Fibroblast of skin of back (primary cell): ENCODE measurements around the gene EIF3F. TPM values are rescaled to one million over a fixed set of nuclear protein-coding genes. Genes with fewer than 3 reads are reported as not detected.
"Not testable (repeated sequence)": the region's sequence is repeated elsewhere in the genome, so short reads cannot be mapped to it uniquely, and the experiment has no call there.

Source experiments
- DNase-seq: peaks from one replicate; pipeline ENCODE4 v3.0.0-alpha.2; 2013
- polyA plus RNA-seq, 2 experiments: library from polyadenylated mRNA; unstranded; fragments of 120-200 nt; gene quantifications; one replicate each; pipeline ENCODE4 v1.2.1, GENCODE V29; 2013; ENCODE audit not compliant: insufficient read length in 2 of 2

Gene EIF3F, protein sequence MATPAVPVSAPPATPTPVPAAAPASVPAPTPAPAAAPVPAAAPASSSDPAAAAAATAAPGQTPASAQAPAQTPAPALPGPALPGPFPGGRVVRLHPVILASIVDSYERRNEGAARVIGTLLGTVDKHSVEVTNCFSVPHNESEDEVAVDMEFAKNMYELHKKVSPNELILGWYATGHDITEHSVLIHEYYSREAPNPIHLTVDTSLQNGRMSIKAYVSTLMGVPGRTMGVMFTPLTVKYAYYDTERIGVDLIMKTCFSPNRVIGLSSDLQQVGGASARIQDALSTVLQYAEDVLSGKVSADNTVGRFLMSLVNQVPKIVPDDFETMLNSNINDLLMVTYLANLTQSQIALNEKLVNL
- 247 TPM for polyA plus RNA-seq (2013, experiment 1 of 2; ENCODE audit: insufficient read length)
- 331 TPM for polyA plus RNA-seq (2013, experiment 2 of 2; ENCODE audit: insufficient read length)

DNA sequence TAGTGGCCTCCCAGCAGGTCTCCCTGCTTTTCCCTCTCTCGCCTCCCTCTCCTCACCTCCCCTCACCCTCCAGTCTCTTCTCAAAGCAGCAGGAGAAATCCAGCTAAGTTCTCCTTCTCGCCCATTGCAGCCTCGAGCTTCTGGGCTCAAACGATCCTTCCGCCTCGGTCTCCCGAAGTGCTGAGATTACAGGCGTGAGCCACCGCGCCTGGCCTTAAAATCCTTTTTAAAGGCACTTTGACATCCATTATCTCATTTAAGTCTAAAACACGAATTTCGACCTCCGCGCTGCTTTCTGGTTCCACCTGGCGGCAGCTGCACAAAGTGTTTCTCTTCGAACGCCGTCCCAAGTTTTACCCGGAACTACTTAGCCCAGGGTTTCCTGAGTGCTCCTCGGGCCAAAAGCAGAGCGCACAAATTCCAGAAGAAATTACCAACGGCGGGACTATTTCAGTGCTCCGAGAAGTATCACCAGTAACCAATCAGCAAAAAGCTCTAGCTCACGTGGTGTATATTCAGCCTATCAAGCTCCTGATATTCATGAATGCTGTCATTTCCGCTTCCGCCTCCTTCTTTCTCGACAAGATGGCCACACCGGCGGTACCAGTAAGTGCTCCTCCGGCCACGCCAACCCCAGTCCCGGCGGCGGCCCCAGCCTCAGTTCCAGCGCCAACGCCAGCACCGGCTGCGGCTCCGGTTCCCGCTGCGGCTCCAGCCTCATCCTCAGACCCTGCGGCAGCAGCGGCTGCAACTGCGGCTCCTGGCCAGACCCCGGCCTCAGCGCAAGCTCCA lies at the start of gene EIF3F:
Gene EIF3F, plus strand, starts transcription at position 570 of the 792 bp plus-strand sequence. Its CDS starts 16 bp downstream, at position 586.
- peak; percentile 100 for DNase-seq

DNA sequence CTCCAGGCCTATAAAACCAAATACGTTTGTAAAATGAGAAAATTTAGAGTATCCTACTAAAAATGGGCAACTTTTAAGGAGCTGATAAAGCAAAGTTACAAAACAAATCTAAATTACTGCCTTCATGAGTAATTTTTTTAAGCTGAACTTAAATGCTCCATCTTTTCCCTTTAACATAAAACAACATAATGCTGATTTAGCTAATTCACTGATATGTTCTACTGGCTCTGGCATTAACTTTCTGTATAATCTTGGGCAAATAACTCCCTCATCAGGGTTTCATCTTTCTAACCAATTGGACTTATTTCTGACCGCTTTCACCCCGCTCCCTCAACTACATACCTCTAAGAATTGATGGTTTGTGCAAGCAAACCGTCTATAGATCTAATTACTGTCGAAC lies 46.0 kb upstream of the EIF3F start:
- DNase-seq = no peak

DNA sequence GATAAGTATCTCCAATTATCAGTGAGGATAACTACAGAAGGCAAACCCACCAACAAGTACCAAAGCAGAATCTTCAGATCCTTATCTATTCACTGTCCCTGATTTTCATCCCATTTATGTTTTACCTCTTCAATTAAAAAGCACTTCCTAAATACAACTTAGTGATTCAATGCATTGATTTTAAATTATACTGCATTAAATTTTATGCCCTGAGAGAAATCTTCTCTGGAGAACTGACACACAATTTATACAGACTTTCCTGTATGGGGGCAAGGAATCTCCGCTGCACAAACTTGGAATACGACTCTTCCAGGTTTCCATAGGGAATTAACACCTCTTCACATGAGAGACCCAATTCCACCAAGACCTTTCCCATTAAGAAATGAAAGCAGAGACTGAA lies 45.5 kb upstream of the EIF3F start, which contains the start of gene OR10A3:
Gene OR10A3, minus strand, starts transcription at position 101 of the 400 bp plus-strand sequence. CDS start 2,188 bp downstream, outside the sequence.
- DNase-seq = no peak

DNA sequence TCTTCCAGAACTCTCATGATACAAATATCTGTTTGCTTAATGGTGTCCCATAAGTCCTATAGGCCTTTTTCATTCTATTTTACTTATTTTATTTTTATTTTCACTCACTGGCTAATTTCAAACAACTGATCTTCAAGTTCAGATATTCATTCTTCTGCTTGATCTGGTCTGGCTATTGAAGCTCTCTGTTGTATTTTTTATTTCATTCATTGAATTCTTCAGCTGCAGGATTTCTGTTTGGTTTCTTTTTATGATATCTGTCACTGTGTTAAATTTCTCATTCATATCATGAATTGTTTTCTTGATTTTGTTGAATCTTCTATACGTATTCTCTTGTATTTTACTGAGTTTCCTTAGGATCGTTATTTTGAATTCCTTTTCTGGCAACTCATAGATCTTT lies 43.0 kb upstream of the EIF3F start:
- no peak for DNase-seq

DNA sequence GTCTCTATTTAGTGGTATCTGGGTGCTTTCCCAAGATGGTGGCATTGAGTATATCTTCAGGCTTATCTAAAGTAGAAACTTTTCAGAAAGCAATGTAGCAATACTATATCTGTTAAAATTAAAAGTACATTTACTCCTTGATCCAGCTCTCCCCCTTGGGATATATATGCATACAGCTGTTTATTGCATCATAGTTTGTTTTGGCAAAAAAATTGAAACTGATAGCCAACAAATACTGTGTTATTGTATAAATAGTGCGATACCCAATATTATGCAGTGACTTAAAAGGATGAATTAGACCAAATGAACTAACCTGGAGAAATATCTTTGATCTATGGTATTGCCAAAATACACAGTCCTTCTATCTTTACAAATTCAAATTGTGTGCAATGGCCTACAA lies 37.2 kb upstream of the EIF3F start:
- DNase-seq = no peak

DNA sequence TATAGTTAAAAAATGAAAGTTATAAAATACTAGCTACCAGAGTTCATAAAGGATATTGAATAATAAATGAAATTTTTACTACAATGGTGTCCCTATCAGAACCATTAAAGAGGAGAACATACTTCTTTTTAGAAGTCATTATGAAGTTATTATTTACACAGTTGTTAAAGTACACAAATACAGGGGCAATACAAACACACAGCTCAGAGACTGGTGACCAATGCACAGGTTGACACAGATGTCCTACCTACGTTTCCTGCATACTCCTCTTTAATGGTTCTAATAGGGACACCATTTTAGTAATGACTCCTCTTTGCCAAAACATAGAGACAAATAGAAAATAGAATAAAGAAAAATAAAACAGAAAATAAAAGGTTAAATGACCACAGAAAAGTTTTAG lies 31.9 kb upstream of the EIF3F start:
- no peak for DNase-seq

DNA sequence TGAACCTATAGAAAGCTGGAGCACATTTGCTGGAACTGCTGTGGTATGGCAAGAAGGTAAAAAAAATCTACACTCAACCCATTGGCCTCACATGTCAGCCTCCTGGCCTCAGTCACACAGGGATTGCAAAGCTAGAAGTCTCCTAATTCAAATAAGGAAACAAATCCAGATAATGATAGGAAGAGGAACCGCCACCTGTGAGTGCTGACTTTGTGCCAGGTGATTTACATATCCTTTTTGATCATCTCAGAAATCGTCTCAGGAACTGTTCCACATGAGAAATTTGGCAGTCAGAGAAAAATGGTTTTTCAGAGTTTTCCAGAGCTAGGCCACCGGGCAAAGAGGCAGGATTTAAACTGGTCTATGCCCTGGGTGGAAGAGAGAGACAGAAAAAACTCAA lies 22.9 kb upstream of the EIF3F start:
- DNase-seq = no peak

DNA sequence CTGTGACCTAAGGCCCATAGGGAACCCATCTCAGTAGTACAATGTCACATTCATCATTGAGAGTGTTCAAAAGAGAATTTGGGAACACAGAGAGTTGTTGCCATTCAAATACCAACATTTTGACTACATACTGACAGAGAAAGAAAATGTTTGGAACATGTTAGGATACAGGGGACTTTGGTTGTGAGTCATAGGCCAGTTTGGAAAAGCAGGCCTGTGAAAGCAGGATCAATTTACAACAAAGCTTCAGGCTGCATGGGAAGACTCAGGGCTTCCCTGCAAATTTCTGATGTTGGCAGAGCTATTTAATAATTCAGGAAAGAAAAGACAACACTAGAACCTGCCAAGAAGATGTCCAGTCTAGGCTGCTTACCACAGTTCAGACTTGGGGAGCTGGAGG lies 22.3 kb upstream of the EIF3F start:
- DNase-seq = peak; percentile 83

DNA sequence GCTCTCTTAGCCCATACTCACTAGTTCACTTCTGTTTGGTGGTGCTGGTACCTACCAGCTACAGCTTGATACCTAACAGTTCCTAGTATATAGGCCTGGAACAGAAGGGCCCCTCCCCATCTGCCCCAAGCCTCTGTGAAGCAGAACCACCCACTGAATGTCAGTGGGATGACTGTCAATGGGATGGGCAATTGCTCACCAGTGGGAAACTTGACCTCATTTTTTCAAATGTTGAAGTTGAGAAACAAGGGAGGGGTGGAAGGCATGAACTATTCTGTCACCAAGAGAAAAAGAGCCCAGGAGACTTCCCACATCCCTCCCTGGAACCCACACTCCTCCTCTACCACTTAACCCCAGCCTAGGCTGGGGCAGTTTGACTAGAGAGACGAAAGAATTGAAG lies 21.8 kb upstream of the EIF3F start, which contains the start of gene NLRP10:
Gene NLRP10, minus strand, starts transcription at position 62 of the 400 bp plus-strand sequence. CDS start 1,952 bp downstream, outside the sequence.
- peak; percentile 91 for DNase-seq

DNA sequence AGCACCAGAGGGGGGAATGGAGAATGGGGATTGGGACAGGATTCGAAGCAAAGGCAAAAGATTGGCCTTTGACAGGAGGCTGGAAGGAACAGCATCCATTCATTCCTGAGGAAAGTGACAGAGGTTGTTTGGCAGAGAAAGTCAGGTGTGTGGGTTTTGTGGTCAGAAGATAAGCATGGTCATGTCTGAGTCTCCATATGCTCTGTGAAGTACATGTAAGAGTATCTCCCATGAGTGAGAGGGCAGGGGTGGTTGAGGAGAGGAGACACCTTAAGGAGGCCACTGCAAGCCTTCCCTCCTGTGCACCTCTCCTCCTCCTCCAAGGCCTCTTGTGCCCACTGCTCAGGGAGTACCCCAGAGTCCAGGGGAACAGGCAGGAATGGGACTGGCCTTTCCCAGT lies 20.0 kb upstream of the EIF3F start:
- no peak for DNase-seq

DNA sequence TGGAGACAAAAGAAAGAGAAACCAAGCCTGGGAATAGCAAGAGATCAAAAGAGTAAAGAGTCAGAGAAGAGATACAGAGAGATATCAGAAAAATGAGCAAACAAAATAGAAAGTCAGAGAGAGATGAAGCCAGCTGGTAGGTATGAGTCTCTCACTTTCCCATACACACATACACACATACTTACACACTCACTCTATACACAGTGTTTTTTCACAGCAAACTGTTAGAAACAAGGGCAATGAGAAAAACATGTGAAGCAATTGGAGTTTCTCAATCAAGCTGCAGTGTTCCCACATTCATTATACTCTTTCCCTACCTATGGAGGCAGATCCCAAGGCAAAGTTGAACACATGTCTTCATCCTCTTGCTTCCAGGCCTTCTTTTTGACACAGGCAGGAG lies 19.3 kb upstream of the EIF3F start:
- DNase-seq = peak; percentile 14

DNA sequence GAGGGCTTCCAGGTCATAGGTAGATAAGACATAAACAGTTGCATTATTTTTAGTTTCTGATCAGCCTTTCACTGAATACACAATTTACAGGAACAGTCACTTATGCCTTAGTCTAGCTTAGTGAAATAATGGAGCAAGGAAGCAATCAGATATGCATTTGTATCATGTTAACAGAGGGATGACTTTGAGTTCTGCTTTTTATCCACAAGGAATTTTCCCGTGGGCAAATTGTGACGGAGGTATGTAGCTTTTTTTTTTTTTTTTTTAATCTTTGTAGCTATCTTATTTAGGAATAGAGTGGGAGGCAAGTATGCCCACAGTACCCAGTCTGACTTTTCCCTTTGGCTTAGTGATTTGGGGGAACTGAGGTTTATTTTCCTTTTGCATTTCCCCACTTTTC lies 18.5 kb upstream of the EIF3F start:
- DNase-seq = peak; percentile 45

DNA sequence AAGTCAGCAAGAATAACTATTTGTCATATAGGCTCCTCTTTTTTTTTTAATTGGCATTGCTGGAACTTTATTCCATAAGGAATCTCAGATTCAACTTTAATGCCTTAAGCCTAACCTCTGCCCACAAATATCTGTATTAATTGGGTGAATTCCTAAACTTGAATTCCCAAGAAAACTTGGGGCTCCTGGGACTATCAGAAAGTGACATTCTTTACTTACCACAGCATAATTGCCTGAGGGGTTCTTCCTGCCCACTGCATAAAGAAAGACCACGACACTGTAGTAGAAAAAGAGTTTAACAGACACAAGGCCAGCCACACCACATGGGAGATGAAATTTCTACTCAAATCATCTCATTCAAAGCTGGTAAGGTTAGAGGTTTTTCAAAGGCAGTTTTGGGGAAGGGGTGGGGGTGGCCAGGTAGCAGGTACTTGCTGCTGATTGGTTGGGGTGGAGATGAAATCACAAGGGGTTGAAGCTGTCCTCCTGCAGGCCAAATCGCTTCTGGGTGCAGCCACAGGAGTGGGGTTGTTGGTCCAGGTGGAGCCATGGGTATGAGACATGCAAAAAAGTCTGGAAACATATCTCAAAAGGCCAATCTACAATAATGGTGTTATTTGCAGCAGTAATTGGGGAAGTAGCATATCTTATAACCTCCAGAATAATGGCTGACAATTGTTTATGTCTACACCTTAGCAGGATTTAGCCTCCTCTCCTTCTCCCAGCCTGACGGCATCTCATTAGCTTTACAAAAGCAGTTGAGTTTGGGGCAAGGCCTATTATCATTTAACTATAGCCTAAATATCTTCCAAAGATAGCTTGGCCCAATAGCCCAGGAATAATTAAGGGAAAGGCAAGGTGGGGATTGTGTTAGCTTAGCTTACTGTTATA lies 17.1 kb upstream of the EIF3F start:
- DNase-seq = peak; percentile 79

DNA sequence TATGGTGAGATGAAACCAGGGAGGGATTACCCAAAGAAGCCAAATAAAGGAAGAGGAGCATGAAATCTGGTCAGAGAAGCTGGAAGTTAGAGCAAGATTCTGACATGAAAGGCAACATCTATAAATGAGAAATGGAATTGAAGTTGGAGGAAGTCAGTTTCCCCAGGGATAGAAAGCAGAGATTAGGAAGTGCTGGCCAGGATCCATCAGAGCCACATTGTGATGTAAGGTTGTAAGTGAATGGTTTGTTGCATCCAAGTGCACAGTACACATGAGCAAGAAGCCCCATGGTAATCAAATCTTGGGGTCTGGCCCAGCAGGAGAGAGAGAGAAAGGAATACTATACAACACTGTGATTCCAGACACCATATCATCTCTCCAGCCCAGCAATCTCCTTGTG lies 15.3 kb upstream of the EIF3F start:
- no peak for DNase-seq

DNA sequence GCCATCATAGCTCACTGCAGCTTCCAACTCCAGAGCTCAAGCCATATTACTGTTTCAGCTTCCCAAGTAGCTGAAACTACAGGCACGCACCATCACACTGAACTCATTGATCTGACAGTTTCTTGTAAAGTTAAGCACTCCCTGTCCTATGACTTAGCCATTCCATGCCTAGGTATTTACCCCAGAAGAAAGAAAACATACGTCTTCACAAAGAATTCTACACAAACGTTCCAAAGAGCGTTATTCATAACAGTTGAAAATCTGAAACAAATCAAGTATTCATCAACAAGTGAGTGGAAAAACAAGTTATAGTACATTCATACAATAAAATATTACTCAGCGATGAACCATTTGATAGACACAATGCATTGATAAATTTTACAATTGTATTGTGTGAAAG lies 14.1 kb upstream of the EIF3F start:
- peak; percentile 72 for DNase-seq

DNA sequence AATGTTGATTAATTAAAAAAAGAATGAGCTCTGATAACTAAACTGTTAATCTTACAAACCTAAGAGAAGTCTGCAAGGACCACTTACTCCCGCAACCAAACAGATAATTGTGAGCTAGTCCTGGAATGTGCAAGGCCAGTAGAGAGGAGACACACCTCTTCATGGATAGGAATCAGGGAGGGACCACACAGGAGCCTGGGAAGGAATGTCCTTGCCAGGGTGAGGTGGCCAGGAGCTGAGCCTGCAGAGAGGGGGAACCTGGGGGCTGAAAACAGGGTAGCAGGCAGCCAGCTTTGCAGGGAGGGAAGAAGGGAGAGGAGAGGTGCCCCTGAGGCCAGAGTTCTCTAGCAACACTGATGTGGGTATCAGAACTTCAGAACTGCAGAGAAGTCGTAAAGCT lies 12.5 kb upstream of the EIF3F start:
- DNase-seq = peak; percentile 43

DNA sequence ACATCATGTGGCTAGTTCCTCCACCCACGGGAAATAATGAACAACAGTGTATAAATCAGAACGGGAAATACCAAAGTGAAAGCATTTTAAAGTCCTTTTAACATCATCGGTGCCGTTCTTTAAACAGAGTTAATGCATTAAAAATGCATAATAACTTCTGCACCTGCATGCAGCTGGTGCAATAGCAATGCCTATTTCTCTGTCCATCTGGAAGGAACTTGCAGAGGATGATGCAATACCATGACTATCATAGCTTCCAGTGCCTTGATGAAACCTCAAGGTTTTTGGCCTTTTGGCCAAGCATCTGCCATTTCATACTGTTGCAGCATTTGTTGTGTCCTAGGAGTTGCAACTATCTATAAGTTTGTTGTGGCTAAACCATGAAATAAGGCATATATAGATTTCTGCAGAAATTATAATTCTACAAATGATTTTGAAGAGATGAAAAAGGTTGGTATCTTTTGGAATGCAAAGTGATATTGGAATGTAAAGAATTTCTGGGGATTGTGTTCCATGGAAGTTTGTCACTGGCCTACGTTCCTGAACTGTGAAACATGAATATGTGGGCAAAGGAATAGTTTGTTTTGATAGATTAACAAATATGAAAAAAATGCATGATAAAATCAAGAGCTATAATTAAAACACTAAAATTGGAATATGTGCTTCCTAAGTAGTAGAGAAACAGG lies 9.8 kb upstream of the EIF3F start:
- peak; percentile 93 for DNase-seq

DNA sequence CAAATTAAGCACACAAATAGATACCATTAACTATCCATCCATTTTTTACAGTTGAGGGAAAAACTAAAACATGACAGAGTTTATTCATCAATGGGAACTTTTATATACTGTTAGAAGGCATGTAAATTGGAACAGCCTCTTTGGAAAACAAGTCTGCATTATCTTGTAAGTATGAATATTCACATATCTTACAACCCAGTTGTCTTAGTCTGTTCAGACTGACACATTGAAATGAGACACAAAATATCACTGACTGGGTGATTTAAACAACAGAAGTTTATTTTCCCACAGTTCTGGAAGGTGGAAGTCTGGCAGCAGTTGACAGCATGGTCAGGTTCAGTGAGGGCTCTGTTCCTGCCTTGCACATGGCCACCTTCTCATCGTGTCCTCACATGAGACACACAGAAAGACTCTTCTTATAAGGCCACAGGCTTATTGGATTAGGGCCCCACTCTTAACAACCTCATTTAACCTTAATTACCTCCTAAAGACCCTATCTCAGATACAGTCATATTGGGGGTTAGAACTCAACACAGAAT lies 5.4 kb upstream of the EIF3F start:
- no peak for DNase-seq

DNA sequence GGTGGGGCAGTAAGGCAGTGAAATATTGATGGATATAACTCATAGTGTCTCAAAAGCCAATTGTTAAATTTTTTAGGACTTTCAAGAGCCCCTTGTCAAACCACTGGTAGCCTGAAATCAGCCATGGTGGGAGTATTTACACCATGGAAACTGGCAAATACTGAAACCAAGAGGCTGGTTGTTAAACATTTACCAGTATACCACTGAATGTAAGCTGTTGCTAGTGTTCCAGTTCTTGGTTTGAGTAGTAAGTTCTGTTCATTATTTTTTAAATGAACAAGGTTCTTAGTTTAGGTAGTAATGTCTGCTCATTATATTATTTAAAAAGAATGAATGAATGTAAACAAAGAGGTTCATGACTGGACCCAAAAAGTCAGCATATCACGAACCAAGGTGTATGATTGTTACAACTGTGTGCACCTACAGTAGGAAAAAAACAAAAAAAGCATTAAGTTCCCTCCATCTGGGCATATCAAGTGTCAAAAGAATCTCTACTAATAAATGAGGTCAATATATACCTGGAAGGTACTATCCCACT lies 4.5 kb upstream of the EIF3F start:
- DNase-seq = no peak

DNA sequence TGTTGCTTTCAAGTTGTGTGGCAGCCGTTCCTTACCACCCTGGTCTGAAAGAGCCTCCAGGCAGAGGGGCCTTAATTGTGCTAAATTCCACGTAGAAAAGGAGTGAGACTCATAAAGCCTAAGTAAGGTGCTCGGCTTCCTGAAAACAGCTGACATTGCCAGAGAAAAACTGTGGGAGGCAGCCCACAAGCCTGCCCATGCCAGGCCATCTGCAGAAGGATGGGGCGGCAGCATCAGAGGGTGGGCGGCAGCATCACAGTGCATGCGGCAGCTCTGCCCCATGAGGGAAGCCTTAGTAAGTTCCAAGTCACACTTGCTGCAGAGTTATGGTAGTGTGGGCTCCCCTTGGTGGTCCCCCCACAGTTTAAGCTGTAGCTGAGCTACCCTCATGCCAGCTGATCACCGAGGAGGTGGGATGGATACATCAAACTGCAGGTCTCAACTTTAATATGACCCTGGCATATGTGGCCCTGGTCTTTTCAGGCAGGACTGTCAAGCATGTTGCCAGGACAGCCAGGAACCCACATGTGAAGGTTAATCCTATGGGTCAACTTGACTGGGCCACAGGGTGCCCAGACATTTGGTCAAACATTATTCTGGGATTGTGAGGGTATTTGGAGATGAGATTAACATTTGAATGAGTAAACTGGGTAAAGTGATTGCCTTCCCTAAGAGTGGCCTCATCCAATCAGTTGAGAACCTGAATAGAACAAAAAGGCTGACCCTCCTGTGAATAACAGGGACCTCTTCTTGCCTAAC lies 3.1 kb upstream of the EIF3F start:
- DNase-seq = no peak

DNA sequence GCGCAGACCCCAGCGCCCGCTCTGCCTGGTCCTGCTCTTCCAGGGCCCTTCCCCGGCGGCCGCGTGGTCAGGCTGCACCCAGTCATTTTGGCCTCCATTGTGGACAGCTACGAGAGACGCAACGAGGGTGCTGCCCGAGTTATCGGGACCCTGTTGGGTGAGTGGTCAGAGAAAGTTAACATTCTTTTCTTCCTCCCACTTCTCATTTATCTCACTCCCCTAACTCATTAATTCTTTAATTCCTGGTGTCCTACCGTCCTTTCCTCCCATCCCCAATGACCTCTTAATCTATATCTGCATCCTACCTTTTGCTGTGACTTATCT lies 385 bp downstream of the EIF3F start:
- DNase-seq = not testable (repeated sequence)
